HTR-8/SVneo (cell line): Measurements from ENCODE around the gene TYR.
"Not testable (repeated sequence)": the region's sequence is repeated elsewhere in the genome, so short reads cannot be mapped to it uniquely, and the experiment has no call there.

ENCODE experiments used
- DNase-seq: peaks from one replicate; pipeline ENCODE4 v3.0.0; 2011; ENCODE audit warnings: low spot score, mixed read lengths; ENCODE audit not compliant: insufficient read length
- FAIRE-seq: peaks from 2 replicates; lab custom pipeline; 2011; peaks lifted over from hg19 to GRCh38; lab: Jason Lieb, UNC

Gene TYR

GRCh38 chr11:89267660-89268302, 90.1 kb downstream of the TYR start:
- FAIRE-seq, result no peak
- no peak for DNase-seq

GRCh38 chr11:89272540-89273088, 94.9 kb downstream of the TYR start:
- FAIRE-seq, DNase-seq: not testable (repeated sequence)

- FAIRE-seq, result not testable (repeated sequence)
Observed at GRCh38 chr11:89273220-89273619, 95.5 kb downstream of the TYR start.

GRCh38 chr11:89275966-89276365, 98.3 kb downstream of the TYR start:
- FAIRE-seq (no peak), DNase-seq (no peak)

More at GRCh38 chr11:89273220-89273619, 95.5 kb downstream of the TYR start:
- not testable (repeated sequence) for DNase-seq

GRCh38 chr11:89279176-89279575, 101.5 kb downstream of the TYR start:
- FAIRE-seq, result no peak

GRCh38 chr11:89281032-89281677, 103.5 kb downstream of the TYR start:
- not testable (repeated sequence) for FAIRE-seq, DNase-seq

More at GRCh38 chr11:89279176-89279575, 101.5 kb downstream of the TYR start:
- DNase-seq, result no peak

- not testable (repeated sequence) for FAIRE-seq, DNase-seq
Observed at GRCh38 chr11:89286601-89287000, 108.9 kb downstream of the TYR start.

GRCh38 chr11:89288004-89288403, 110.3 kb downstream of the TYR start:
- DNase-seq, FAIRE-seq: not testable (repeated sequence)

GRCh38 chr11:89293965-89294679, 116.4 kb downstream of the TYR start:
- DNase-seq (no peak), FAIRE-seq (no peak)

- not testable (repeated sequence) for FAIRE-seq, DNase-seq
Observed at GRCh38 chr11:89295023-89295422, 117.3 kb downstream of the TYR start.

GRCh38 chr11:89303029-89303428, 125.4 kb downstream of the TYR start:
- DNase-seq, FAIRE-seq: not testable (repeated sequence)

- not testable (repeated sequence) for DNase-seq, FAIRE-seq
Observed at GRCh38 chr11:89308272-89308671, 130.6 kb downstream of the TYR start.

- not testable (repeated sequence) for DNase-seq, FAIRE-seq
Observed at GRCh38 chr11:89309321-89309985, 131.8 kb downstream of the TYR start.

- DNase-seq, result not testable (repeated sequence)
- FAIRE-seq, result peak; percentile 69
Observed at GRCh38 chr11:89310607-89311006, 132.9 kb downstream of the TYR start.

- DNase-seq, result no peak
Observed at GRCh38 chr11:89321401-89321800, 143.7 kb downstream of the TYR start.

GRCh38 chr11:89327885-89328284, 150.2 kb downstream of the TYR start:
- DNase-seq (no peak), FAIRE-seq (no peak)

More at GRCh38 chr11:89321401-89321800, 143.7 kb downstream of the TYR start:
- no peak for FAIRE-seq

- not testable (repeated sequence) for FAIRE-seq
Observed at GRCh38 chr11:89331940-89332339, 154.3 kb downstream of the TYR start.

GRCh38 chr11:89333704-89334103, 156.0 kb downstream of the TYR start:
- not testable (repeated sequence) for DNase-seq
- peak; percentile 72 for FAIRE-seq

More at GRCh38 chr11:89331940-89332339, 154.3 kb downstream of the TYR start:
- not testable (repeated sequence) for DNase-seq

- peak; percentile 44 for FAIRE-seq
- not testable (repeated sequence) for DNase-seq
Observed at GRCh38 chr11:89337100-89337650, 159.5 kb downstream of the TYR start.
